Frontal cortex (tissue), 4 donors: ENCODE results near the gene RPA1. TPM values are rescaled to one million over a fixed set of nuclear protein-coding genes. Genes with fewer than 3 reads are reported as not detected.
"Not testable (repeated sequence)": the region's sequence is repeated elsewhere in the genome, so short reads cannot be mapped to it uniquely, and the experiment has no call there.

ENCODE experiments used
- DNase-seq, 2 donors: peaks; one replicate each; pipeline ENCODE4 v3.0.0; 2012; ENCODE audit warnings: low spot score in 2 of 2
- FAIRE-seq: peaks from 2 replicates; lab custom pipeline; 2012; peaks lifted over from hg19 to GRCh38; lab: Jason Lieb, UNC
- total RNA-seq: library from RNA; depleted of rRNA; stranded (reverse); fragments of >200 nt; gene quantifications from one replicate; pipeline ENCODE4 v1.2.3, GENCODE V29; 2014
- donor health status: control.
- donor health status: control.
- donor health status: control.

Gene RPA1
- 19.2 TPM for total RNA-seq

GRCh38 chr17:1829592-1830257 lies at the start of gene RPA1, which contains the start of gene SMYD4:
TSS of gene RPA1 (plus strand) at chr17:1830005. CDS start at chr17:1830094, 89 bp downstream.
TSS of gene SMYD4 (minus strand) at chr17:1829902. CDS start at chr17:1827994, 1,908 bp downstream.
- DNase-seq (peak; percentile 97), FAIRE-seq (no peak)

GRCh38 chr17:1782171-1782567 lies 47.6 kb upstream of the RPA1 start:
- DNase-seq: no peak
- FAIRE-seq: no peak

DNA sequence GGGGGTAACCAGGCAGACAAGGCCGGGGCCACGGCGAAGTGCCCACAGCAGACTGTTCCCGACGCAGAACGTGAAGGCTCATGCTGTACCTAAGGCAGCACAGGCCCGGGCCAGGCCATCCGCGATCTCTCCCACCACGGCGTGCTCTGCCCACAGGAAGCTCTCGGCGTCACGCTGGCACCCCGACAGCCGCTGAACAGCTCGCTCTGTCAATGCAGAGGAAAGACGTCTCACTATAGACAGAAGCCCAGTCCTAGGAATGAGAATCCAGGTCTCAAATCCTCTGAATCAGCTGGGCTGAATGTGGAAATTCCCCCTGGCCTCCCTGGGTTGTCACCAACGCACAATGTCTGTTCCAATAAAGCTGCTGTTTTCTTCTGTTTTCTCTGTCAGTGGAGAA lies 46.5 kb upstream of the RPA1 start:
- DNase-seq (no peak), FAIRE-seq (no peak)

GRCh38 chr17:1783834-1784611 lies 45.8 kb upstream of the RPA1 start:
- peak; percentile 38 to 65 for DNase-seq
- no peak for FAIRE-seq

DNA sequence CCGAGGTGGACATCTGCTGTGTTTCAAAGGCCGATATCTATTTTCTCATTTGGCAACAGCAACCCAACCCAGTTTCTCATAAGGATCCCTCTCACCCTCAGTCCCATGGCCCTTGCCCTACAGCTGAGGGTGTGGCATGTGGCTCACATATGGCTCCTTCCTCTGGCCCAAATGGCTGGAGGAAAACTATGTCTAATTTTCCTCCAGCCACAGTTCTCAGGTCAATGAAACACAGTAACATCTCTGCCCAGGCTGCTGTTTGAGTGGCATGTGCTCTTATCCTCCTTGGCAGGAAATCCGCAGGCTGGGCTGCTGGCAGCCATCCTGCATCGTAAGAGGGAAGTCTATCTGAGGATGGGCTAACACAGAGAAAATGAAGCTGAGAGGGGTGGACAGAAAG lies 43.9 kb upstream of the RPA1 start:
- FAIRE-seq (no peak), DNase-seq (no peak)

DNA sequence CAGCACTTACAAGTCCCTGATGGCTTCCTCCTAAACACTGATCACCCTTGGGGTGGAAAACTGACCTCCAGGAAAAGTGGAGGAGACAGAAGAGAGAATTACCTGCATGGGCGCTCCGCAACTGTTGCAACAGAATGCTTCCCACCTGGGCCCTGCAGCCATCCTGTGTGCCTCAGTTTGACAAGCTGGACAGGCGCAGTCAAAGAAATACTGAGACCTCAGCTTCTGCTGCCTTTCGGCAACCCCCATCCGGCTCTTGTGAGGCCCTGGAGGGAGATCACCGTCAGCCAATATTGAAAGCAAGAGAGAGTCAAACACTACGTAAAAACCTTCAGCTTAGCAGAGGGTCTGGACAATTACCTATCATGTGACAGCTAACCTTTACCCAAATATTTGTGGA lies 43.1 kb upstream of the RPA1 start:
- DNase-seq: no peak
- no peak for FAIRE-seq

DNA sequence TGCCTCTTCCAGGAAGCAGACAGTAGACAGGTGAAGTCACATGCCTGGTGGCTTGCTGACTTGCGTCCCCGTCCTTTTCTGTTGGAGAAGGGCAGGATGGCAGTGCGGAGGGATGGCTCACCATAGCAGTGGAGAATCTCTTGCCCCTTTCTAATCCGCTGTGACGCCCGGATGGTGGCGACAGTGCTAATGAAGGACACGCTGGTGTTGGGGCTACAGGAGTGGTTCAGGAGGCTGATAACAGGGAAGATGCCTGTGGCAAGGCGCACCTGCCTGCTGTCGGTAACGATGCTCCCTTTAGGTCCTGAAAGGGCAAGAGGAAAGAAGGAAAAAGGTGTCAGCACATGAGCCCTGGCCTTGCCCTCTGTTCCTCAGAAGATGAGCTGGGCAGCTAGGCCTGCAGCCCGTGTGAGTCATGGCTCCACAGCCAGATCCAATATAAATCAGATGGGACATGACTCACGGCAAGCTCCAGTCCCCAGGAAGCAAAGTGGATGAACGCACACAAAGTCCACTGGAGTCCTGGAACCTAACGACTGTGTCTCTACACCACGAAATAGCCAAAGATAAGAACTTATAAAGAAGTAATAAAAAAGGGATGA lies 42.4 kb upstream of the RPA1 start:
- DNase-seq (no peak), FAIRE-seq (no peak)

DNA sequence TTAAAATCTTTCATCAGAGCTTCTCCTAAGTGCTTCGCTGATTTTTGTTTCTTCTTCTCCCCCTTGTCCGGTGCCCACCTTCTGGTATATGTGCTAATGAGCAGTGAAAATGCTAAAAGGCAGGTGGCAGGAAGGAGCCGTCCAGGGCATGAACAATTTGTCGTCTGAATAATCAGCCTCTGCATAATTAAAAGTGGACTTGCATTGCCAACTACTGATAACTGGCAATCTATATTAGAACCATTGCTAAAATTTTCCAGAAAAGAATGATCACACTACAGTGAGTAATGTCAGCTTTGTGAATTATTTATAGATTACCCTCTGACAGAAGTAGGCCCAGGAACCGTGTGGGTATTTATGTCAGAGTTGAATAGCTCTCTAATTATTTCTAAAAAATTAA lies 39.9 kb upstream of the RPA1 start:
- DNase-seq (no peak), FAIRE-seq (no peak)

GRCh38 chr17:1792495-1793446 lies 37.0 kb upstream of the RPA1 start:
- DNase-seq: no peak
- FAIRE-seq: no peak

GRCh38 chr17:1793447-1793806 lies 36.4 kb upstream of the RPA1 start:
- FAIRE-seq (no peak), DNase-seq (no peak)

GRCh38 chr17:1796800-1797199 lies 33.0 kb upstream of the RPA1 start:
- FAIRE-seq (no peak), DNase-seq (no peak)

- DNase-seq: no peak
- FAIRE-seq: no peak
Observed at GRCh38 chr17:1797323-1797722, 32.5 kb upstream of the RPA1 start.

DNA sequence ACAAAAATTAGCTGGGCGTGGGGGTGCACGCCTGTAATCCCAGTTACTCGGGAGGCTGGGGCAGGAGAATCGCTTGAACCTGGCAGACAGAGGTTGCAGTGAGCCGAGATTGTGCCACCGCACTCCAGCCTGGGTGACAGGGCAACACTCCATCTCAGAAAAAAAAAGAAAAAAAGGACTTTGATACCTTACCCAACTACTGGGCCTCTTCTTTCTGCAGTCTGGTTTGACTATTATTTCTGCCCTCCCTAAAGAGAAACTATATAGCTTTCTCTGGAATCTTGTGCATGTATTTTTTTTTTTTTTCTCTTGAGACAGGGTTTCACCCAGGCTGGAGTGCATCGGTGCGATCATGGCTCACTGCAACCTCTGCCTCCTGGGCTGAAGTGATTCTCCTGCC lies 32.0 kb upstream of the RPA1 start:
- not testable (repeated sequence) for FAIRE-seq, DNase-seq

DNA sequence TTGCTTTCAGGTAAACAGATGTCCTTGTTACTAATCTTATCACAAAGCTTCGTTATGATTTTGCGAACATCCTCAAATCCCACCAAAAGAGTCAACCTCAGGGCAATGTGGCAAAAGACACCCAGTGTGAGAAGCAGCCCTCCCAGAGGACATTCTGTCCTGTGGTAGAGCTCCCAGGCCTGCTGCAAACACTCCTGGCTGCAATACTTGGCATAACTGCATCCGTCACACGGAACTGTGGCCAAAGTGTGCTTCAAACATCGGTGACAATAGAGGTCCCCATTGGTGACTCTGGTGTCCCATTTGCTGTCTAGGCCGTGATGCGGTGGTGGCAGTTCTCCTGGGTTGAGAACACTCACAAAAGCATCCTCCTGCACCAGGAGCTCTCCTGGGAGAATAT lies 29.6 kb upstream of the RPA1 start:
- DNase-seq (no peak), FAIRE-seq (no peak)

GRCh38 chr17:1800712-1801111 lies 29.1 kb upstream of the RPA1 start:
- DNase-seq (no peak), FAIRE-seq (no peak)

DNA sequence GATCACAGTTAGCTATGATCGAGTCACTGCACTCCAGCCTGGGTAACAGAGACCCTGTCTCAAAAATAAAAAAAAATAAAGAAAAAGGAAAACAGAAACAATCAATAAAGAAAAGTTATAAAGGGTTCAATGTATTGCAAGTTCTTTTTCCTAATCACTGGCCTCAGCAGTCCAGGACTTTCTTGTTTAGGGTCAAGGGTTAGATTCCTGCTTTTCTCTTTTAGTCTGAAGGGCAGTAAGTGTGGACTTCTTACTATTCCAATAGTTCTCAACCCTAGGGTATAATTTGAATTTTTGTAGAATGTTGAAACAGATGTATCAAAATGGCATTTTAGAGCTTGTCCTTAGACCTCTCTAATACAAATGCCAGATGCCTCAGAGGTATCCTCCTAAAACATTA lies 27.4 kb upstream of the RPA1 start:
- DNase-seq (no peak), FAIRE-seq (no peak)

DNA sequence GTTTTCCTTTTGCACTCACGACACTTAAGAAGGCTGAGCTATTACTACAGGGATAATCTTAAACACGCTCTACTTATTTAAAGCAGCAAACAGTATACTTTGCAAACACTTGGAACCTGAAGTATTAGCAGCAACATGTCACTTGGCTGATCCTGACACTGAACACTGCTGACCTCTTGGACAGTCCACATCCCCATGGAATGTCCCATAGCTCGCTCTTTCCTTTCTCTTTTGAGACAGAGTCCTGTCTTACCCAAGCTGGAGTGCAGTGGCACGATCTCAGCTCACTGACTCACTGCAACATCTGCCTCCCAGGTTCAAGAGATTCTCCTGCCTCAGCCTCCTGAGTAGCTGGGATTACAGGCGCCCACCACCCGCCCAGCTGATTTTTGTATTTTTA lies 26.5 kb upstream of the RPA1 start:
- DNase-seq (no peak), FAIRE-seq (no peak)

DNA sequence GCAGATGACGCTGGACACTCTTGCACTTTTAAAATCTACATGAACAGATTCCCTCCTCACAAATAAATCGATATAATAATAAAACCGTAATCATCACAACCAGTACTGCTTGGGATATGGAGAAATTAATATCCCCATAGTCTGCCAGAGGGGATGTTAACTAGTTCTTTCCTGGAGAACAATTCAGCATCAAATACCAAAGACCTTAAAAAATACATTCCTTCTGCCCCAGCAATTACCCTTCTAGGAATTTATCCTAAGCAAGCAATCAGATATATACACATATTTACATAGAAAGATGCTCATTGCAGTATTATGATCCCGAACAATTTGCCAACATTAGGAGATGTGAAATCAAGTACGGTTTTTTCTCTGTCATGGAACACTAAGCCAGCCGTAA lies 21.9 kb upstream of the RPA1 start:
- FAIRE-seq: no peak
- DNase-seq: no peak

DNA sequence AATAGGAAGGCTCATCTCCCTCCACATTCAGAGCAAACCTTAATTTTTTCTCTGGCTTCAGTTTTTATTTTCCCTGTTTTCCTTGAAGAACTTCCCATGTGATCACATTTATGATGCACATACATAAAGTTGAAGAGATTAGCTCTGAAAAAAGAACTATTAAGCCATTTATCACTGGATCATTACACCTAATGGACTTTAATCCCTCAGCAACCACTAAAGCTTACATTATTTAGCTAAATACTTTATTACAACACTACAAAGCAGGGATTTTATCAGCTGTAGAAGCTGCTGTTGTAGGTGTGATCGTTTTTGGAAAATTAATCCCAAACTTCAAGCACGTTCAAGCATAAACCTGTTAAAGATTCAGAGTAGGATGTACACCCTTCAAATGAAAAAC lies 21.2 kb upstream of the RPA1 start:
- DNase-seq (no peak), FAIRE-seq (no peak)

DNA sequence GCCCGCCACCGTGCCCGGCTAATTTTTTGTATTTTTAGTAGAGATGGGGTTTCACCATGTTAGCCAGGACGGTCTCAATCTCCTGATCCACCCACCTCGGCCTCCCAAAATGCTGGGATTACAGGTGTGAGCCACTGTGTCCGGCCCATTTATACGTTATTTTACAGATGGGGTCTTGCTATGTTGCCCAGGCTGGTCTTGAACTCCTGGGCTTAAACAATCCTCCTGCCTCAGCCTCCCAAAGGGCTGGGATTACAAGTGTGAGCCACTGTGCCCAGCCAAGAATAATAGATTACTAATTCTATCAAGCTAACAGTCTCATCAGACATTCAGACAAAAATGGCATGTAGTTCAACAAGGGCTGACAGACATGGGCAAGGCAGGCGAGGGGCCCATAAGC lies 20.0 kb upstream of the RPA1 start:
- not testable (repeated sequence) for FAIRE-seq, DNase-seq
